A549 treated with AZD2906 at 1 μM for 4 hours (cell line): Measurements from ENCODE around the gene TENT5D. TPM values are rescaled to one million over a fixed set of nuclear protein-coding genes. Genes with fewer than 3 reads are reported as not detected.

Experiments used
- total RNA-seq: library from RNA; stranded (reverse); fragments of 200-300 nt; extraction: Qiagen RNA extraction; gene quantifications from 5 replicates; pipeline ENCODE4 v1.2.3, GENCODE V29; 2022

The TENT5D gene
- not detected in 5 replicates for total RNA-seq

GRCh38 chrX:80420147-80420546 lies at the start of gene TENT5D:
Gene TENT5D (plus strand): TSS chrX:80420447. CDS start chrX:80442540, 22,093 bp downstream.

